RWPE2 (cell line): ENCODE data around the gene SSH2.
"Not testable (repeated sequence)": the region's sequence is repeated elsewhere in the genome, so short reads cannot be mapped to it uniquely, and the experiment has no call there.

Source experiments
- ATAC-seq: fragments of 200-7000 bp; cut with Tn5 transposase; 3 replicates; pipeline ENCODE4 v1.9.1; 2021; ENCODE audit warnings: low read depth
- DNase-seq: peaks from one replicate; pipeline ENCODE4 v3.0.0-alpha.2; 2020; ENCODE audit warnings: low spot score
- H3K27ac ChIP-seq: fragments of 450-650 bp; 2 replicates; pipeline ENCODE4 v1.5.1; 2017; ENCODE audit warnings: mild to moderate bottlenecking; ENCODE audit not compliant: poor library complexity, severe bottlenecking
- H3K27me3 ChIP-seq: fragments of 250-450 bp; sonication (Bioruptor Pico); 2 replicates; pipeline ENCODE4 v1.5.1; 2021; ENCODE audit warnings: mild to moderate bottlenecking, moderate library complexity; ENCODE audit not compliant: insufficient read depth, poor library complexity, severe bottlenecking
- H3K36me3 ChIP-seq: fragments of 250-450 bp; sonication (Bioruptor Pico); 2 replicates; pipeline ENCODE4 v1.5.1; 2020; ENCODE audit warnings: low read depth, mild to moderate bottlenecking, moderate library complexity
- H3K4me1 ChIP-seq: fragments of 250-450 bp; sonication (Bioruptor Pico); 2 replicates; pipeline ENCODE4 v1.5.1; 2021; ENCODE audit warnings: mild to moderate bottlenecking, moderate library complexity; ENCODE audit not compliant: insufficient read depth, poor library complexity, severe bottlenecking
- H3K4me3 ChIP-seq: fragments of 250-450 bp; sonication (Bioruptor Pico); 2 replicates; pipeline ENCODE4 v1.5.1; 2021; ENCODE audit warnings: mild to moderate bottlenecking, moderate library complexity; ENCODE audit not compliant: severe bottlenecking
- H3K9me3 ChIP-seq: fragments of 250-450 bp; sonication (Bioruptor Pico); 2 replicates; pipeline ENCODE4 v1.5.1; 2021; ENCODE audit warnings: mild to moderate bottlenecking, moderate library complexity; ENCODE audit not compliant: severe bottlenecking
- TF ChIP-seq, protein P1 (sequence below): fragments of 450-650 bp; IDR thresholded peaks from one replicate; pipeline ENCODE4 v1.5.1; 2017; ENCODE audit warnings: mild to moderate bottlenecking, moderate library complexity; ENCODE audit not compliant: poor library complexity, severe bottlenecking

SSH2 gene

GRCh38 chr17:29661213-29661612 is 268.8 kb downstream of the SSH2 start:
- Histone ChIP-seq H3K4me3 (no peak overlapping the region), H3K27ac (no peak overlapping the region), H3K9me3 (no peaks in the 10 kb centered on the region), H3K36me3 (peaks cover 8% of the 10 kb centered on the region), H3K27me3 (no peaks in the 10 kb centered on the region), H3K4me1 (peaks cover 17% of the 10 kb centered on the region)
- no peak for DNase-seq
- ATAC-seq: no peak
- TF ChIP-seq, protein P1, sequence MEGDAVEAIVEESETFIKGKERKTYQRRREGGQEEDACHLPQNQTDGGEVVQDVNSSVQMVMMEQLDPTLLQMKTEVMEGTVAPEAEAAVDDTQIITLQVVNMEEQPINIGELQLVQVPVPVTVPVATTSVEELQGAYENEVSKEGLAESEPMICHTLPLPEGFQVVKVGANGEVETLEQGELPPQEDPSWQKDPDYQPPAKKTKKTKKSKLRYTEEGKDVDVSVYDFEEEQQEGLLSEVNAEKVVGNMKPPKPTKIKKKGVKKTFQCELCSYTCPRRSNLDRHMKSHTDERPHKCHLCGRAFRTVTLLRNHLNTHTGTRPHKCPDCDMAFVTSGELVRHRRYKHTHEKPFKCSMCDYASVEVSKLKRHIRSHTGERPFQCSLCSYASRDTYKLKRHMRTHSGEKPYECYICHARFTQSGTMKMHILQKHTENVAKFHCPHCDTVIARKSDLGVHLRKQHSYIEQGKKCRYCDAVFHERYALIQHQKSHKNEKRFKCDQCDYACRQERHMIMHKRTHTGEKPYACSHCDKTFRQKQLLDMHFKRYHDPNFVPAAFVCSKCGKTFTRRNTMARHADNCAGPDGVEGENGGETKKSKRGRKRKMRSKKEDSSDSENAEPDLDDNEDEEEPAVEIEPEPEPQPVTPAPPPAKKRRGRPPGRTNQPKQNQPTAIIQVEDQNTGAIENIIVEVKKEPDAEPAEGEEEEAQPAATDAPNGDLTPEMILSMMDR: no peak

- H3K4me1 ChIP-seq: no peaks in the 10 kb centered on the region
- no peaks in the 10 kb centered on the region for H3K9me3 ChIP-seq
- no peaks in the 10 kb centered on the region for H3K27me3 ChIP-seq
- peaks cover 7% of the 10 kb centered on the region for H3K36me3 ChIP-seq
- ATAC-seq (no peak), DNase-seq (no peak)
- TF ChIP-seq, protein P1: no peak
- H3K27ac ChIP-seq: no peak overlapping the region
- H3K4me3 ChIP-seq: no peak overlapping the region
These were observed 270.9 kb downstream of the SSH2 start for GRCh38 chr17:29659155-29659554.

- H3K36me3 ChIP-seq: peaks cover 7% of the 10 kb centered on the region
- no peak overlapping the region for H3K27ac ChIP-seq
- TF ChIP-seq, protein P1: no peak
- H3K4me1 ChIP-seq: no peaks in the 10 kb centered on the region
- H3K9me3 ChIP-seq: no peaks in the 10 kb centered on the region
- no peaks in the 10 kb centered on the region for H3K27me3 ChIP-seq
- no peak overlapping the region for H3K4me3 ChIP-seq
- ATAC-seq: no peak
- no peak for DNase-seq
These were observed 274.7 kb downstream of the SSH2 start for GRCh38 chr17:29655323-29655722.

- Histone ChIP-seq H3K9me3 (no peaks in the 10 kb centered on the region), H3K27ac (no peak overlapping the region), H3K27me3 (no peaks in the 10 kb centered on the region), H3K4me1 (no peaks in the 10 kb centered on the region), H3K4me3 (no peak overlapping the region), H3K36me3 (peaks cover 12% of the 10 kb centered on the region)
- no peak for ATAC-seq
- TF ChIP-seq, protein P1: no peak
- no peak for DNase-seq
These were observed 275.9 kb downstream of the SSH2 start for GRCh38 chr17:29653995-29654714.

- Histone ChIP-seq H3K4me3 (no peak overlapping the region), H3K4me1 (no peaks in the 10 kb centered on the region), H3K9me3 (no peaks in the 10 kb centered on the region), H3K36me3 (peaks cover 8% of the 10 kb centered on the region; the same call in 1 of the 2 replicates), H3K27me3 (no peaks in the 10 kb centered on the region), H3K27ac (no peak overlapping the region)
- no peak for DNase-seq
- TF ChIP-seq, protein P1: no peak
- no peak for ATAC-seq
These were observed 277.1 kb downstream of the SSH2 start for GRCh38 chr17:29652976-29653375.

GRCh38 chr17:29651913-29652312 is 278.1 kb downstream of the SSH2 start:
- not testable (repeated sequence) for H3K36me3 ChIP-seq

More at GRCh38 chr17:29651913-29652312, 278.1 kb downstream of the SSH2 start:
- H3K9me3 ChIP-seq, H3K27ac ChIP-seq, H3K27me3 ChIP-seq, H3K4me1 ChIP-seq, DNase-seq, H3K4me3 ChIP-seq, ATAC-seq: not testable (repeated sequence)
